NCI-H2029 (cell line): ENCODE measurements around the gene ILKAP.

Source experiments
- DNase-seq: peaks from one replicate; lab custom pipeline; 2025; lab: John Stamatoyannopoulos, UW

ILKAP gene, protein sequence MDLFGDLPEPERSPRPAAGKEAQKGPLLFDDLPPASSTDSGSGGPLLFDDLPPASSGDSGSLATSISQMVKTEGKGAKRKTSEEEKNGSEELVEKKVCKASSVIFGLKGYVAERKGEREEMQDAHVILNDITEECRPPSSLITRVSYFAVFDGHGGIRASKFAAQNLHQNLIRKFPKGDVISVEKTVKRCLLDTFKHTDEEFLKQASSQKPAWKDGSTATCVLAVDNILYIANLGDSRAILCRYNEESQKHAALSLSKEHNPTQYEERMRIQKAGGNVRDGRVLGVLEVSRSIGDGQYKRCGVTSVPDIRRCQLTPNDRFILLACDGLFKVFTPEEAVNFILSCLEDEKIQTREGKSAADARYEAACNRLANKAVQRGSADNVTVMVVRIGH

DNA sequence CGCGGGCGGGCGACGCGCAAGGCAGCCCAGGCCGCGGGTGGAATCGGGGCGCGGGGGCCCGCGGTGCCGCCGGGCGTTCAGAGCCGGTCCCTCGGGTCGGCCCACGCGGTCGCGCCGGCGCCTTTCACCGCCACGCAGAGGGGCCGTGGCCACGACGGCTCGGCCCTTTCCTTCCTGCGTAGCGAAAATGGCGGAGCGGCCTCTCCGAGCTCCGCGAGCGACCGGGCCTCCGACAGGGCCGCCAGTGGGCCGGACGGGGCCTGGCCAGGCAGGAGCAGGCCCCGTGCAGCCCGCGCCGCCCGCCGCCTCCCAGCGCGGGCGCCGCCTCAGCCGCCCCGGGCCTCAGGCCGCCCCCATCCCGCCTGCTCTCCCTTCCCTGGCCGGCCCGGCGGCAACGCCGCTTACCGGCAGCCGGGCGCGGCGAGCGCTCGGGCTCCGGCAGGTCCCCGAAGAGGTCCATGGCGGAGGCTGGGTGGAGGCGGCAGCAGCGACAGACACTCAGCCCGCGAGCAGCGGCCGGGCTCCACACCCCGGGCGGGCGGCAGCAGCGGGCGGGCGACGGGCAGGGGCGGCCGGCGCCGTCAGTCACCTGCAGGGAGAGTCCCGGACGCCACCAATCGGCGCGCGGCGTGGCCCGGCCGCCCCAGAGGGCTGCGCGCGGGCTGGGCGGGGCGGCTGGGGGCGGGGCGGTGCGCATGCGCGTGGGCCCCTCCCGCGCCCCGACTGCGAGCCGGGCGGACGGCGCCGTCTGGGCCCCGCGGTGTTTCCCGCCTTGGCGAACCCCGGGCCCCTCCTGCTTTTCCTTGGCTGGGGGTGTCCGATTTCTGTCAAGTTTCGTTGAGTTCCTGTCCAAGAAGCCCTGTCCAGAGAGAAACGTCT lies at the start of gene ILKAP:
Gene ILKAP, minus strand, starts transcription at position 602 of the 879 bp plus-strand sequence. Its CDS starts 142 bp downstream, at position 460.
- peak; percentile 77 for DNase-seq

DNA sequence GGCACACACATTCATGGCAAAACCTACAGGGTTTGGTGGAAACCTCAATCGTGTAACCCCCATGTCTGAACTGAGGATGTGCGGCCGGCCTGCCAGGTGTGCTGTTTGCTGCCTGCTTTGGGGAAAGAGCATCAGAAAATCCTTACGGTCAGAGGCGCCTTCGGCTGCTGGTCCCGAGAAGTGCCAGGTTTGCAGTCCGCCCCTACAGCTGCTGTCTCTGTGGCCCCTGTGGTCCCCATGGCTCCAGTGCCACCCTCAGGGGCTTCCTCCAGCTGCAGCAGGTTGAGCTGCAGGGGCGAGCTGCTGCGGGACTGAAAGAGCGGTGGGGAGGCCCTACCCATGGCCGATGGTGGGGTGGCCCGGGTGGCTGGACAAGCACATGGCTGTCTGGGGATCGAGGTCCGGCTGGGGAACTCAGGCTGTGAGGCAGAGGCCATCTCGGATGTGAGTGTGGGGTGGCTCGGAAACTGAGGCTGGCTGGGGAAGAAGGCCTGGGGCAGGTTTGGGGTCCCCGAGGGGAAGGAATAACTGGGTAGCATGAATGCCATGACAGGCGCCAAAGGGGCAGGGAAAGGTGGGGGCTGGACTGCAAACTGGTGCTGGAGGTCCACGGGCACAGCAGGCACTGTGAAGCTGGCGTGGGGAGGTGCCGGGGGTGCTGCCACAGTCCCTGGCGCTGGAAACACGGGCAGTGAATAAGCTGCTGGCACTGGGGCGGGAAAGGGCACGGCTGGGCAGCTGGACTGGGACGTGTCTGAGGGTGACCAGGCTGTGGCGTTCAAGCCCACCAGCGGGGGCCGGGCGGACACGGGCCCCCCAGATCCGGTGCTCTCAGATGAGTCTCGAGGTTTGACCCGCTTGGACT lies 49.5 kb upstream of the ILKAP start:
- DNase-seq: no peak

DNA sequence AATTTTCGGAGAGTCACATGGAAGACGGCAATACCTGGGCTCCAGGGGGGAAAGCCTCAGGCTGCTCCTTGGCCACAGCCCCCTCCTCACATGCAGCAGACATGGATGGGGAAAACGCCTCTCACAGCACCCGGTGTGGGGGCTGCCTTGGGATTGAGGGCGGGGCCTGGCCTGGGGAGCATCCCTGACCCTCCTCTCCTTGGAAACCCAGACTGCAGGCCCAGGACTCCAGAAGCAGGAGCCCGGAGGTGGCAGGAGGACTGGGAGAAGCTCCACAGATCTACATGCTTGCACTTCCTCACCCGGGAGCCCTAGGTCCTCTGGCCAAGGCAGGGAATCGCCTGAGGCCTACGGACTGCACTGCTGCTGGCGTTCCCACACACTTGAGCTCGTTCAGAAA lies 48.5 kb upstream of the ILKAP start:
- DNase-seq: no peak

DNA sequence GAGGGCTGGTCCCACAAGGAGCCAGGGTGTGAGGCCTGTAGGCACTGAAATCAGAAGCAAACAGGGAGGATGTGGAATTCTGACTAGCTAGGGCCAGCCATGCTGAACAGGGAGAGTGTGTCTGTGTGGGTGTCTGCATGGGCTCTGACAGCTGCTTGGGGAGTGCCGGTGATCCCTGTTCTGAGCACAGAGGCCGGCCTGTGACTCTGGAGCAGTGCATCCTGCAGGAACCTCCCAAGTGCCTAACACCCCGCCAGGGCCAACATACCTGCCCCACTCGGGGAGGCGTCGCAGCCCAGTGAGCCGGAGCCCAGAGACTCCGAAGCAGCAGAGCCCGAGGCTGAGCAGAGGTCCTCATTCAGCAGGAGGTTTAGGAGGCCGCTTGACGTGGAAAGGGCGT lies 47.8 kb upstream of the ILKAP start:
- DNase-seq: no peak

DNA sequence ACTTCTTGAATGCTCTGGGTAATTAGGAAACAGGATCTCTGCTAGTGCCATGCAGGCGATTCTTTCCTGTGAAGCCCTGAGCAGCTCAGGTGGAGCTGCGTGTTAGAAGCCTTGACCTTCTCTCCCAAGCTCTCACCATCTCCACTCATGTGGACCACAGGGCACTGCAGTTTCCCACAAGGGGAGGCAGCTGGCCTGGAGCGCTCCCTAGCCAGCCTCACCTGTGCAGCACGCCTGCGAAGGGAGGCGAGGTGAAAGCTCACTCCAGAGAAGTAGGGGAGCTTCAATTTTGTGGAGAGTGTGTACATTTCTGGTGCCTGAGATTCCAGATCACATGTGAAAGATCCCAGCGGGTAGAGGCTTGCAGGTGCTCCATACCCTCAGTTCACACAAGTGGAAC lies 47.4 kb upstream of the ILKAP start:
- no peak for DNase-seq

DNA sequence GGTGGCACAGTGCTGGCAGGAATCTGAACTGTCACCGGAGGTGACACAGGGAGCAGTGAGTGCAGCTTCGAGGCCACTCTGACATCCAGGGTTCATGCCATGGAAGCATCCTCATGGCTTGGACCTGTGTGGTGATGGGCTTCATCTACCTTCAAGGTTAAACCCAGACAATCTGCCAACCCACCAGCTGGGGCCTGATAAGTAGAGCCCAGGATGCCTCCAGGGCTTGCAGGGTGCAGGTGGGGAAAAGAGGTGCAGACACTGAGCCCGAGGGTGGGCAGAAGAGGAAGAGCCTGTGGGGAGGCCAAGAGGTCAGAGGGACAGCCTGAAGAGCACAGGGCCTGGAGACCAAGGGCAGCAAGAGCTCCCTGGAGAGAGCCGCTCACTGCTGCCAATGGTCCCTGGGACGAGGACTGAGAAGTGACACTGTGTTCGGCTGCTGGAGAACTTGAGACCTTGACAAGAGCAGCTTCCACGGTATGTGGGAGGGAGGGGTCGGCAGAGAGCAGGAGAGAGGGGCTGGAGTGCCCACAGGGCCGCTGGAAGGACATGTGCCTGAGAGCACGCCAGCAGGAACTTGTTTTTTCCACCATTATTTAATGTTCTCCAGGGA lies 44.5 kb upstream of the ILKAP start:
- no peak for DNase-seq

DNA sequence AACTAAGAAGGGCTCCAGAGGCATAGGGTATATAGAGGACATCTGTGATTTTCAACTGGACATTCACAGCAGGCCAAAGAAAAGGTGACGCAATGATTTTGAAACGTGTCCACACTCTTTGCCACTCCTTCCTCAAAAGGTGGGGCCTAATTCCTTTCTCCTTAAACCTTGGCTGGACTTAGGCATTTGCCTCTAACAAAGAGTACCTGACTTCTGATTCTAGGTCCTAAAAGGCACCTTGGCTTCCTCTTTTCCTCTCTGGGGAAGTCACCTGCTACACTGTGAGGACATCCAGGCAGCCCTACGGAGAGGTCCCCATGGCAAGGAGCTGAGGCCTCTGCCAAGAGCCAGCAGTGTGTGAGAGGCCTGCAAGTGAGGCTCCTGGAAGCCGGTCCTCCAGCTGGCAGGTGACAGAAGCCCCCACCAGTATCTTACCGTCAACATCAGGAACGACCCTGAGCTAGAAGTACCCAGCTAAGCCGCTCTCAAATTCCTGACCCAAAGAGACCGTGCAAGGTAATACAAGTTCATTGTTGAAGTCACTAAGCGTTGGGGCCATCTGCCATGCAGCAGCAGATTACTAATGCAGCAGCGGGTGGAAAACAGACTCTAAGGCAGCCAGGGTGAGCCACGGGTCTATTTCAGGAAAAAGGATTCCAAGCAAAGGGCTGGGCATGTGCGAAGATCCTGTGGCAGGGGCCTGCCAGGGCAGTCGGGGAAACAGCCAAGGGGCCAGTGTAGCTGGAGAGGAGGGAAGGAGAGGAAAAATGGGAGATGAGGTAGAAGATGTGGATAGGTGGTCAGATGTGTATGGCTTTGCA lies 43.7 kb upstream of the ILKAP start:
- DNase-seq: no peak

DNA sequence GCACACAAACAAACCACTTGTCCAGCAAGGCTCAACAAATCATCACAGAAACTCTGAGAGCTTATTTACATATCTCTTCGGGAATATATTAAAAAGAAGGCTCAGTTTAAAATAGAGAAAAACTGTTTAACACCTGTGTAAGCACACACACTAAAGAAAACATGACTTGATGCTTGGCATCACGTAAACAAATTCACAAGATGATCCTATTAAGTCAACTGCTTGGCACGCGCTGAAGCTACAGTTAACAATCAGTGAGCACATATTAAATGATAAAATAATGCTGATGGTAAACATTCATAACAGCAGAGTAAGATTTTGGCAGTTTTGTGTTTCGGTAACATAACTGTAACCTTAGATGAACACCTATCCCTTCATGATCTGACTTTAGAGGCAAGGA lies 40.7 kb upstream of the ILKAP start:
- DNase-seq: no peak

DNA sequence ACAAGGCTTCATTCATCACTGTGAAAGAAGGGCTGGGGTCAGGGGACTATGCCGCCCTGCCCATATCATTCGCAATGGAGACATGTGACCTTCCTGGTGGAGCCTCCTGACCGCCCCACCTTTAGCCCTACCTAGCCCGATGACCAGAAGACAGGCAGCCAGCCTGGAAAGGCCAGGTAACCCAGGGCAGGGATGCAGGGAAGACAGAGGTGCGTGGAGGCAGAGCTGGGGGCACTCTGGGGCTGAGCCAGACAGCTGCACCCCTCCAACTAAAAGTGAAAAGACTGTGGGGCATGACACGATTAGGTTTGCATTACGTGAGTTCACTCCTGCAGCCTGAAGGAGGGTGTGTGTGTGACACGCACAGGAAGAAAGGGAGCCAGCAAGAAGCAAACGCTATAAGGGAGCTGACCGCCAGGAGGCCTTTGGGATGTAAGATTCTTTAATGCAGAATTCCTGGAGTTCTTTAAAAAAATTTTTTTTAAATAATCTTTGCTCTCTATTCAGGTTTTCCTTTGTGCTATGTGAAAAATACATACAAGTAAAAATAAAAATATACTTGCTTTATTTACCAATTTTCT lies 40.1 kb upstream of the ILKAP start:
- DNase-seq: no peak

DNA sequence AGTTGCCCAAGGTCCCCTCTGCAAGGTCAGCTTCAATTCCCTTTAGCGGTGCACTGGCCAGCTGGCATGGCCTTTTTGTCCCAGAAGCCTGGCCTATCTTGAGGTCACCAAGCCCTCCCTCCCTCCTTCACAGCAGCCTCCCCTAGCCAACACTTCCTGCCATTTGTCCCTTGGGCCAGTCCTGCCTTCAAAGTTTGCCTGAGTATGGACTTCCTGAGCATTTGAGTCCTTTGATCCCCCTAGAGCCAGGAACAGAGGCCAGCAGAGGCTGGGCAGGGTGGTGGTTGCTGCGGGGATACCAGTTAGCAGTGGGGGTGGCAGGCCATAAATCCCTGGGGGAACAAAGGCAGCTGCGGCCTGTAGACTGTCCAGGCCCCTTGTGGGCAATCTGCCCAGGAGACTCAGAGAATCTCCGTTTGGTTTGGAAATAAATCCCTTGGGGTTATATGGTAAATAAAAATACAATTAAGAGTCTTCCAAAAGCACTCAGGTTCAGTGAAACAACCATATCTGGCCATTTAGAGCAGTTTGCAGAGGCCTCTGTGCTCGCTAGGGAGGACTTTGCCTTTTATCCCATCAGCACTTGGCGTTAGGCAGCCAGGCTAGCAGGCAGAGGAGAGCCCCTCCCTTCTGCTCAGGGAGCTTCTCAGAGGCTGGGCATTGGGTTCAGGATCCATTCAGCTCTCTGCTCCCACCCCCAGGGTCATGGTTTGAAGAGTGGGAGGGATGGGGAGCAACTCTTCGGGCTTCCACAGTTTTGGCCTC lies 39.4 kb upstream of the ILKAP start:
- peak; percentile 43 for DNase-seq

DNA sequence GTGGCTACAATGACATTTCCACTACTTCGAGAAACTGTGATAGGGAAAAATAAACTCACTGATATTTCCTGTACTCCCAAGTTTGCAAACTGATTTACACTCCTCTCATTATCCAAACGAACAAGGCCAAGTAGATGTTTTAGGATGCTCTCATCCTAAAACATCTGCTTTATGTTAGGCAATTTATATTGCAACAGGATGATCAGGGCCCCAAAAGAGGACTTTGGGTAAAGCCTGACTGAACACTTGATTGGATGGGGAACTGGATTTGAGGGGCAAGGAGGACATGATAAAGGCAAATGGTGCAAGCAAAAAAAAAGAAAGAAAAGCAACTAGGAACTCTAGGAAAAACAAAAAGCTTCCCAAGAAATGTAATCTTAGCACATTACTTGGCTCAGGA lies 38.5 kb upstream of the ILKAP start:
- no peak for DNase-seq

DNA sequence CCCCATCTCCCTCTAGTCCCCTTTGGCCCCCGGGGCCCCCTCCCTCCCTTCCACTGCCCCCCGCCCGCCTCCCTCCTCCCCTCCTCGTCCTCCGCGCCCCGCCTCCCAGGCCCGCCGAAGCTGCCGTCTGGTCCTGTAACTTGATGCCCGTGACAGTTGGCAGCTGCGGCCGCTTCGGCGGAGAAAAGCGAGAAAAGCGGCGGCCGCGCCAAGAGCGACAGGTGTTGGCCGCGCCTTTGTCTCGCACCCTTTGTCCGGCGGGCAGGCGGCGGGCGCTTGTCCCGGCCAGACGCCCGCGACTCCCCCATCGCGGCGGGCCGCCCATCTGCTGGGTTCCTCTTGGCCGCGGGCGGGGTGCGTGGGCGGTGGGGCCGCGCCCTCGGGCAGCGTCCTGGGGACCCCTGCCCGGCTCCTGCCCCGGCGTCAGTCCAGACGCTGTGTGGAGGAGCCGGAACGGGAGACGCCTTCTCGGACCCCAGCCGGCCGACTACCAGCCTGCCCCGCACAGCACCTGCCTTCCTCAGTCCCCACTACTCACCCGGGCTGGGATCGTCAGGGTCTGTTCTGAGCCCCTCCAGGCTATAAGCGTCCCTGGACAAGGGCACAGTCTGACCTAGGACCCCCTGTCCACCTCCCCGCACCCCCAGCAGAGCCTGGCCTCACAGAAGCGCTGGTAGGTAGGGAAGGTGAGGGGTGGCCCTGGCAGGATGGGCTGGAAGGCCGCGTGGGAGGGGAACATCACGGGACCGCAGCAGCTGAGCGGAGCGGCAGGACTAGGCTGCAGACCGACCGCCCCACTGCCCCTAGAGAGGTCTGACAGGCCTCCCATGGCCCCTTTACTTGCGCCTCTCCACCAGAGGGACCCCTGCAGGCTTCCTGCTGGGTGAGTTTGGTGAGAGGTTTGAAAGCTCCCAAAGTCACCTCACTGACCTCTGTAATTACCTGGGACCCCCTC lies 37.5 kb upstream of the ILKAP start:
- DNase-seq: peak; percentile 91

DNA sequence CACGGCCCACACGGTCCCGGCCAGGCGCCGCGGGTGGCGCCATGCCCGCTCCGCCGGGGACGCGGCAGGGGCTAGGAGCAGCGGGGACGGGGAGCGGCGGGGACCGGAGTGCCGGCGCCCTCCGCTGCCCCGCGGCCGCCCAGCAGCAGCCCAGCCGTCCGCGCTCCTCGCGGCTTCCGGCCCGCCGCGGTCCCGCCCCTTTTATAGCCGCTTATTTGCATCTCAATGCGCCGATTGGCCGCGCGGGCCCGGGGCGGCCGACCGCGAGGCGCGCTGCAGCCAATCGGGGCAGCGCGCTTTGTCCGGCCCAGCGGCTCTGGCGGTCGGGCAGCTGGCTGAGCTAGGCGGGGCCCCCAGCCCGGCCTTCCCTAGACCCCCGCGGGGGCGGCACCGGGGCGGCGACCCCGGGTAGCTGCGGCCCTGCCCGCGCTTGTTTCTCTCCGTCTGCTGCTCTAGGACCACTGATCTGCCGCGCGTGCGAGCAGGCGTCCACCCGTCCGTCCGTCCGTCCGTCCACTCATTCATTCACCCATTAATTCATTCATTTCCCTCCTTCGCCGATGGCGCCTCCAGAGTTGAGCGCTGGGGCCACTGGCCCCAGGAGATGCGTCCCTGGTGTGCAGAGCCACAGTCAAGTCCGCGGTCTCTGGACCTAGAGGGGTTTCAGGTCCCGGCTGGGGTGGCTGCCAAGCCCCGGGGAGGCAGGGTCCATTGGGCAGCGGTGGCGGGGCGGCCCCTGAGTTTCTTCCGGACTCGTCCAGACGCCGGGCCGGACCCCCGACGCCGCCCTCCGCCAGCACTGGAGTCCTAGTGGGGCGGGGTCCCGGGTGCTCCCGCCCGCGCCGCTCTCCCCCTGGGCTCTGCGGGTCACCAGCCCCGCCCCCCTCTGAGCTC lies 36.6 kb upstream of the ILKAP start, which contains the start of gene HES6:
Gene HES6, minus strand, starts transcription at position 176 of the 894 bp plus-strand sequence. Its CDS starts 133 bp downstream, at position 43.
- peak; percentile 92 for DNase-seq

DNA sequence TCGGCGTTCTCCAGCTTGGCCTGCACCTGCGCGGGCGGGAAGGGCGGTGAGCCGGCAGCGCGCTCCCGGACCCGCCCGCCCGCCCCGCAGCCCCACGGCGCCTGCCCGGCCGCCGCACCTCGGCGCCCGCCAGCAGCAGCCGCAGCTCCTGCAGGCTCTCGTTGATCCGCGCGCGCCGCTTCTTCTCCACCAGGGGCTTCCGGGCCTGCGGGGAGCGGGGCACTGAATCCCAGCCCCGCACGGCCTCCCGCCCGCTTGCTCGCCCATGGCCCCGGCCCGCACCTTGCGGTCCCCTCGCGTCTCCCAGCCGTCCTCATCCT lies 36.0 kb upstream of the ILKAP start:
- DNase-seq: no peak

DNA sequence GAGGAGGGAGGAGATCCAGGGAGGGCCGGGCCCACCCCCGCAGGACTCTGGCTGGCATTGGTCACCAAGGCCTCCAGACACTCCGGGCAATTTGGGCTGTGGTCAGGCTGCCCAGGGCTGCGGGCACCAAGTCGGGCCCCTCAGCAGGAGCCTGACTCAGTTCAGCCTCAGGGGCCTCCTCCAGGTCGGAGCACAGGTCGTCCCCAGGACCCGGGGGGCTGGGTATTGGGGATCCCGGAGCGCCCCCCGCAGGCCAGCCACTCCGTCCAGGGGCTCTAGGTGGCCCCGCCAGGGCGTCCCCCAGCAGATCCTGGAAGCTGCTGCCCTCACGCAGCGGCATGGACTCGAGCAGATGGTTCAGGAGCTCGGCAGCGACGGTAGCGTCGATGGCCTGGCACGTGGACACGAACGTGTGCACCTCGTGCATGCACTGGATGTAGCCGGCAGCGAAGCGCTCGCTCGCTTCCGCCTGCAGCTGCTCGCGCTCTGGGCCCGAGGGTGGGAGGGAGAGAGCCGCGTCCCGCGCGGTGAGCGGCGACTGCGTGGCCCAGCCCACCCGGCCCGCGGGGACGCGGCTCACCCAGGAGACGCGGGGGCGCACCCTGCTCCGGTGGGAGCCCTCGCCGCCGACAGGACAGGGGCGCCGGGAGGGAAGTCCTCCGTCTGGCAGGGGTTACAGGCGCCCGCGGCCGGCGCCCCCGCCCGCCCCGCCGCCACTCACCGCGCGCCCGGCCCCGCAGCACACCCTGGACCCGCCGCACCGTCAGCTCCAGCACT lies 35.5 kb upstream of the ILKAP start:
- DNase-seq: peak; percentile 83

DNA sequence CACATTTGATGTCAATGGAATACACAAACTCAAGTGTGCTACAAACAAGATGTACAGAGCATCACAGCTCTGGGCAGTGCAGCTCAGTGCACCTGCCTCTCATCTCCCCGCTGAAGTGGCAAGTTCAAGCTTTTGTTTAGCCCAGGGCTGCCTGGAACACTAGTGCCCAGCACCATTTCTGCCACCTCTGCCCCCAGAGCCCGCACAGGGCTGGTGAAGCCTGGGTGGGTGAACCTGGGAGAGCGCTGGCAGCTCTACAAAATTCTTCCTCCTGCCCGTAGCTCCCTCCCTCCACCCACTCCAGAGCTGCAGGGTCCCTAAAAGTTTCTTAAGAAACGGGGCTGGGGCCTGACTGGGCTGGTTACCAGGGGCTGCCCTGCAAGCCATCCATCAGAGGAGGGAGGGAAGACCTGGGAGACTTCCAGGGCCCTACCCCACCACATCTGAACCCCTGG lies 34.8 kb upstream of the ILKAP start:
- DNase-seq: no peak
